Adrenal gland (tissue), 5 donors: ENCODE measurements around the gene PAEP.

Experiments used
- POLR2A ChIP-seq, 2 donors: fragments of 450-650 bp; IDR thresholded peaks; one replicate each; pipeline ENCODE4 v1.6.1; 2017; ENCODE audit warnings: antibody characterized with exemption in 2 of 2, mild to moderate bottlenecking in 2 of 2, moderate library complexity in 1 of 2
- TF ChIP-seq, protein P1 (sequence below), 6 experiments: fragments of 450-650 bp in 4 of 6; fragments of 200-600 bp in 2 of 6; sonication (generic) in 1 of 6; IDR thresholded peaks; 1 replicate in 5 of 6; 2 replicates in 1 of 6; pipeline versions ENCODE4 v1.5.1 to v1.8.0; 2016 to 2021; ENCODE audit warnings: antibody characterized with exemption in 6 of 6, mild to moderate bottlenecking in 2 of 6, moderate library complexity in 1 of 6
- donor health status: DM: no; HTN: no; CAD: no.

DNA sequence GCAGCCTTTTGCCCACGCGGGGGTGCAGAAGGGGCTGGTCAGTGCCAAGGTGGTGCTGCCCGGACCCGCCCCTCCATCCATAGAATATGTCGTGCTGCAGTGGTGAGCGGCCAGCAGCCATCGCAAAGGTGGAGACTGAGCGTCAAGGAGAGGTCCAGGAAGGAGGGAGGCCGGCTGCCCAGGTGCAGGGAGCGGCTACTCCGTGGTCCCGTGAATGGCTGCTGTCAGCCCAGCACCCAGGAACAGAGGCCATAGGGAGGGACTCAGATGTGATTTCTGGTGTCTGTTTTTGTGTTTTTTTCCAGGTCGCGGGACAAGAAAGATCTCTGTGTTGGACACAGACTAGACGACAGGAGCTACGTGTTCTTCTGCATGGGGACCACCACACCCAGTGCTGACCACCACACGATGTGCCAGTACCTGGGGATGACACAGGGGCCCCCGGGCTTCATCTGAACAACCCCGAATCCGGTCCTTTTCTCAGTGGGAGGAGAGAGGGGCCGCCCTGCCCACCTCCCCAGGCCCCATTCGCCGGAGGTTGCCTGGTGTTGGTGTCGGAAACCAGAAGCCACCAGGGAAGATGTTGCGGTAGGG lies 29.0 kb downstream of the PAEP start:
- no peak for TF ChIP-seq POLR2A (IDR thresholded peaks at IDR 0.05)
- TF ChIP-seq, protein P1, sequence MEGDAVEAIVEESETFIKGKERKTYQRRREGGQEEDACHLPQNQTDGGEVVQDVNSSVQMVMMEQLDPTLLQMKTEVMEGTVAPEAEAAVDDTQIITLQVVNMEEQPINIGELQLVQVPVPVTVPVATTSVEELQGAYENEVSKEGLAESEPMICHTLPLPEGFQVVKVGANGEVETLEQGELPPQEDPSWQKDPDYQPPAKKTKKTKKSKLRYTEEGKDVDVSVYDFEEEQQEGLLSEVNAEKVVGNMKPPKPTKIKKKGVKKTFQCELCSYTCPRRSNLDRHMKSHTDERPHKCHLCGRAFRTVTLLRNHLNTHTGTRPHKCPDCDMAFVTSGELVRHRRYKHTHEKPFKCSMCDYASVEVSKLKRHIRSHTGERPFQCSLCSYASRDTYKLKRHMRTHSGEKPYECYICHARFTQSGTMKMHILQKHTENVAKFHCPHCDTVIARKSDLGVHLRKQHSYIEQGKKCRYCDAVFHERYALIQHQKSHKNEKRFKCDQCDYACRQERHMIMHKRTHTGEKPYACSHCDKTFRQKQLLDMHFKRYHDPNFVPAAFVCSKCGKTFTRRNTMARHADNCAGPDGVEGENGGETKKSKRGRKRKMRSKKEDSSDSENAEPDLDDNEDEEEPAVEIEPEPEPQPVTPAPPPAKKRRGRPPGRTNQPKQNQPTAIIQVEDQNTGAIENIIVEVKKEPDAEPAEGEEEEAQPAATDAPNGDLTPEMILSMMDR (IDR thresholded peaks at IDR 0.05) = no peak
